ENCODE data around the gene SLC6A20.

DNA sequence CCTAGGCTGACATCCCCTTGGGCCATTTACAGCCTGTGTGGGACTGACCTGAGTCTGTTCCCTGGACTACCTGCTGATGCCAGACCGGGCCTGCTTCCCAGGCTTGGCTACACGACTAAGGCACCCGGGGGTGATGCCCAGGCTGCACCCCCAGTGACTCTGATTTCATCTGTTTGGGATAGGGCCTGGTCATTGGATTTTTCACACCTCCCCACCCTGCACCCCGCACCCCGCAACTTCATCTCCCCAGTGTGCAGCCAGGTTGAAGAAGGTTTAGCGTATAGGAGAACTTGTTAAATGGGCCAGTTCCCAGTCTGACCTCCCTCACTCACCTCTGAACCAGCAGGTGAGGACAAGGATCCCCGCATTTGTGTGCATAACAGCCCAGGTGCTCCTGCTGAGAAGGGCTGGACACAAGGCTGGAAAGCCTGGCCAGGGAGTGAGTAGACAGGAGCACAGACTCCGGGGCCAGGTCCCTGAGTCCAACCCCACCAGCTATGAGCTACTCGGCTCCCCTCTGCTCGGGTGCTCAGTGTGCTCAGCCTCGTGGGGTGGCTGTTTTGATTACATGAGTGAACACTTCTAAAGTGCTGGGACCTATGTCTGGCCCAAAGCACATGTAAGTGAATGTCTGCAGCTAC, 18.5 kb downstream of the SLC6A20 start:
- TF ChIP-seq, protein P1, sequence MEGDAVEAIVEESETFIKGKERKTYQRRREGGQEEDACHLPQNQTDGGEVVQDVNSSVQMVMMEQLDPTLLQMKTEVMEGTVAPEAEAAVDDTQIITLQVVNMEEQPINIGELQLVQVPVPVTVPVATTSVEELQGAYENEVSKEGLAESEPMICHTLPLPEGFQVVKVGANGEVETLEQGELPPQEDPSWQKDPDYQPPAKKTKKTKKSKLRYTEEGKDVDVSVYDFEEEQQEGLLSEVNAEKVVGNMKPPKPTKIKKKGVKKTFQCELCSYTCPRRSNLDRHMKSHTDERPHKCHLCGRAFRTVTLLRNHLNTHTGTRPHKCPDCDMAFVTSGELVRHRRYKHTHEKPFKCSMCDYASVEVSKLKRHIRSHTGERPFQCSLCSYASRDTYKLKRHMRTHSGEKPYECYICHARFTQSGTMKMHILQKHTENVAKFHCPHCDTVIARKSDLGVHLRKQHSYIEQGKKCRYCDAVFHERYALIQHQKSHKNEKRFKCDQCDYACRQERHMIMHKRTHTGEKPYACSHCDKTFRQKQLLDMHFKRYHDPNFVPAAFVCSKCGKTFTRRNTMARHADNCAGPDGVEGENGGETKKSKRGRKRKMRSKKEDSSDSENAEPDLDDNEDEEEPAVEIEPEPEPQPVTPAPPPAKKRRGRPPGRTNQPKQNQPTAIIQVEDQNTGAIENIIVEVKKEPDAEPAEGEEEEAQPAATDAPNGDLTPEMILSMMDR (conservative IDR thresholded peaks at IDR 0.05): no peak
- no peak for TF ChIP-seq ZFX (IDR thresholded peaks at IDR 0.05)
